GM20431 (cell line): ENCODE results near the gene GLTPD2.

Experiments
- in situ Hi-C: fragments of 300-500 bp; cut with MseI, MboI; formaldehyde crosslinking; loops from one replicate; pipeline ENCODE4 v1.15.0; 2020; ENCODE audit warnings: low sequenced_read_pairs; ENCODE audit not compliant: unreplicated experiment

The GLTPD2 gene

GRCh38 chr17:4769628-4770027 lies 19.1 kb upstream of the GLTPD2 start:
- in situ Hi-C loops: no loop called here

DNA sequence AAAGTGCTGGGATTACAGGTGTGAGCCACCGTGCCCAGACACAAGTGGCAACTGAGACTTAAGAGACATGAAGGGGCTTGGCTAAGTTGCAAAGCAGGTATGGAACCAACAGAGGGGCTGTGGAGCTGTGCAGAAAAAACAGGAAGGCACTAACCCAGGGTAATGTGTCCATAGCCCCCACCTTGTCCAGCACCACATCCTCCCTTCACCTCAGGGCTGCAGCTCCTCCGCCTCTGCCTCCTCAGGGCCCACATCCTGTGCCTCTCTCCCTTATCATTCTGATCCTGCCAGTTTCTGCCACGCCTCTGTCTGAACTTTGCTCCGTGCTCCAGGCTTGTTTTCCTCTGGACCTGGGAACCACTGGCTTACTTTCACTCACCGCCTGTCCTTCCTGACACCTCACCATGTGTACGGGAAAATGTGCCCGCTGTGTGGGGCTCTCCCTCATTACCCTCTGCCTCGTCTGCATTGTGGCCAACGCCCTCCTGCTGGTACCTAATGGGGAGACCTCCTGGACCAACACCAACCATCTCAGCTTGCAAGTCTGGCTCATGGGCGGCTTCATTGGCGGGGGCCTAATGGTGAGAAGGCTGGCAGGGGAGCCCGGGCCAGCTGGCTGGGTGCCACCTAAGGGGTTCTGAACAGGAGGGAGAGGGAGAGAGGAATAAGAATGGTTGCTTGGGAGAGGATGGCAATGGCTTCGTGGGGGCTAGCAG lies 17.1 kb upstream of the GLTPD2 start, which contains the start of gene TM4SF5:
Gene TM4SF5, plus strand, starts transcription at position 368 of the 716 bp plus-strand sequence. Its CDS starts 37 bp downstream, at position 405.
- in situ Hi-C loops: no loop called here

DNA sequence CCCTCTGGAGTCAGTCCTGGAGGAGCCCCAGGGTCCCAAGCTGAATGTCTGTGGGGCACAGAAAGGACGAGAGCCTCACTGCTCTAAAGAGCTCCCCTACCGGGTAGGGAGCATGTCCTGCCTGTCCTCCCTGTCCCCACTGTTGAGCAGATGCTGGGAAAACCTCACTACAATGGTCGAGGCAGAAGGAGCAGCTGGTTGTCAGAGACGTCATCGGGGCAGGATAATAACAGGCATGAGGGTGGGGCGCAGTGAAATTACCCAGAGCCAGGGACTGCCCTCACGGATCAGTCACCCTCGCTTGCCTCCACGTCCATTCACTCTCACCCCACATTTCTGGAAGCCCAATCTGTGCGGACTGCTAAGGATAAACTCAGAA lies 16.5 kb upstream of the GLTPD2 start:
- in situ Hi-C loops: no loop called here

GRCh38 chr17:4777969-4778760 lies 10.6 kb upstream of the GLTPD2 start:
- in situ Hi-C loops: no loop called here

DNA sequence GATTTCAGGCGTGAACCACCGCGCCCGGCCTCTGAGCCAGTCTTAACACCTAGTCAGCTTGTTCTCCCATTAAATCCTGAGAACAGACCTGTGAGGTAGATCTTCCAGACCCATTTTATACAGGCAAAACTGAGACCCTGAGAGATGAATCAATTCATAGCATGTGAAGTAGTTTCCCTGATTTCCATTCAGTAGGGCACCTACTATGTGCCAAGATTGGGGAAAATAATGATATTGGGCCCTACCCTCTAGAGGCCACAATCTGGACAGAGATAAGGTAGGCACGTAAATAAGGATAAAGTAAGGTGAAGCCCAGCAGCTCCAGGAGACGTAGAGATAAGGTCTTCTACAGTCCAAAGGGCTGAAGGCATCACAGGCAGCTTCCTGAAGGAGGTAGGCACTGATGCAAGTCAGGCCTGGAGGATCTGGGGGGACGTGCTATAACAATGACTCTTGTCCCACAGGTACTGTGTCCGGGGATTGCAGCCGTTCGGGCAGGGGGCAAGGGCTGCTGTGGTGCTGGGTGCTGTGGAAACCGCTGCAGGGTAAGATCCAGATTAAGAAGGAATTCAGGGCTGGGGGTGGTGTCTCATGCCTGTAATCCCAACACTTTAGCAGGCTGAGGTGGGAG lies 8.3 kb upstream of the GLTPD2 start:
- in situ Hi-C loops: no loop called here

DNA sequence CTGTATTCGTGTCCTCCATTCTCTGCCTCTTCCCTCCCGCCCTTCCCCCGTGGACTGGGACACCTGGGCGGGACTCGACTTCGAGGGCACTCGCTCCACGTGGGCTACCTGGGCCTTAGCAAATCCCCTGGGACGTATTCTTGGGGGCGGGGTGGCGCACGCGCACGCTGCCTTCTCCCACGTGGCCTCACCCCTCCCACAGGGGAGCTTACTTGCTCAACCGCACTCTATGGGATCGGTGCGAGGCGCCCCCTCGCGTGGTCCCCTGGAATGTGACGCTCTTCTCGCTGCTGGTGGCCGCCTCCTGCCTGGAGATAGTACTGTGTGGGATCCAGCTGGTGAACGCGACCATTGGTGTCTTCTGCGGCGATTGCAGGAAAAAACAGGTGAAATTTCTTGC lies 6.1 kb upstream of the GLTPD2 start:
- in situ Hi-C loops: no loop called here

DNA sequence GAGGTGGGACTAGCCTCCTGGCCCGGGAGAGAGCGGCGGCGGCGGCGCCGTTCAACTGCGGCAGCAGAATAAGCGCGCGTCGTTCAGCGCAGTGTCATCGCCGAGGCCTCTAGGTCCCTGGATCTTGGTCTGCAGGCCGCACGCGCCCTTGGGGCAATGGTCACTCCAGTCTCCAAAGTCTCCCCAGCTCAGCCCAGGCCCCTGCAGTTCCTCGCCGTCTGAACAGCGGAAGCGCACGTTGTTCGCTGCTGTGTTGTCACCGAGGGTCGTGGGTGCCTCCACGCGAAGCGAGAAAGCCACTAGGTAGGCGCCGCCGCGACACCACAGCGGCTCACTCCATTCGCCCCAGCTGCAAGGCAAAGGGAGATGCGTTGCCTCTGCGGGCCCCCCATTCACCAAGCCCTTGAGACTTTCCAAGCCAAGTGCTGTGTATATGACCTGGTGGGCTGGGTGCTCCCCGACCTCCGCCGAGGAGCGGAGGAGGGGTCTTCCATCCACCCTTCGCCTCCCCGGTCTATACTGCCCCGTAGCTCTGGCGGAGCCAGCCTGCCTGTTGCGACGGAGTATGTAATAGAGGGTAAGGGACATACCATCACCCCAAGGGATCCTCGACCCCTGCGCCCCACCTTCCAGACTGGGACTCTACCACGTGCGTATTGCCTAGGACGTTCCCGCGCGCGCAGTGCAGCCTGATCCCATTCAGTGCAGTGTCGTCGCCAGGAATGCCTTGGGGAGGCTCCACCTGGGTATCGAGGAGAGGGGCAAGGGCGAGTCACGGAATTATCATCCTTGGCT lies 3.3 kb upstream of the GLTPD2 start:
- in situ Hi-C loops: no loop called here

- in situ Hi-C loops: no loop called here
These were observed 2.7 kb upstream of the GLTPD2 start, which contains the start of gene VMO1 for GRCh38 chr17:4786106-4786511. Gene VMO1, minus strand, starts transcription at chr17:4786364. Its CDS starts 12 bp downstream, at chr17:4786352.

DNA sequence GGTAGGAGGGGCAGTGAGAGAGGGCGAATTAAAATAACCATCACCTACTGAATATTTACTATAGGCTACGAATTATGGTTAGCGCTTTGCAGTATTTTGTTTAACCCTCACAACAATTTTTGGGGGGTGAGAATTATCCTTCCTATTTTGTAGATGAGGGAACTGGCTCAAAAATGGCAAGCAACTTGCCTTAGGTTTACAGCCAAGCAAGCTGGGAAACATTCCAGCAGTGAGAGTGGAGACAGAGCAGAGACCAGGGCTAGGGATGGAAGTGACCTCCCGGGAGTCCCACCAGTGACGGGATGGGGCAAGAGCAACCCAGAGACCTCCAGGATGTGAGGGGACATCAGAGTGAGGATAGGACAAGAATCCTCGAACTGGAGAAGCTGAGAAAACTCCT lies 2.2 kb upstream of the GLTPD2 start:
- in situ Hi-C loops: no loop called here

GRCh38 chr17:4788159-4788806 lies 481 bp upstream of the GLTPD2 start:
- in situ Hi-C loops: no loop called here

GRCh38 chr17:4789701-4789950 lies 862 bp downstream of the GLTPD2 start:
- in situ Hi-C loops: no loop called here

- in situ Hi-C loops: no loop called here
These were observed 1.4 kb downstream of the GLTPD2 start for GRCh38 chr17:4789951-4790704.

DNA sequence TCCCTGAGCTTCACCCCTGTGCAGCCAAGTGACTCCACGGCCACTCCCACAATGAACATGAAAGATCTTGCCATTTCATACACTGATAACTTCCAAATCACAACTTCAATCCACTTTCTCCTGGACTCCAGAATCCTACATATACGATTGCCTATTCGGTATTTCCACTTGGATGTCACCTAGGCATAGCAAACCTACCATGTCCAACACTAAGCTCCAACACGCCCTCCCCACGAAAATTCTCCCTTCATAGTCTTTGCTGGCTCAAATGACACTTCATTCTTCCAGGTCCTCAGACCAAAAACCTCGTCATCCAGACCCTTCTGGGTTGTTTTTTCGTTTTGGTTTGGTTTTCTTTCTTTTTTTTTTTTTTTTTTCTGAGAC lies 1.9 kb downstream of the GLTPD2 start:
- in situ Hi-C loops: no loop called here

- in situ Hi-C loops: no loop called here
These were observed 6.4 kb downstream of the GLTPD2 start for GRCh38 chr17:4795168-4795567.

- in situ Hi-C loops: no loop called here
These were observed 7.8 kb downstream of the GLTPD2 start for GRCh38 chr17:4796552-4796920.

DNA sequence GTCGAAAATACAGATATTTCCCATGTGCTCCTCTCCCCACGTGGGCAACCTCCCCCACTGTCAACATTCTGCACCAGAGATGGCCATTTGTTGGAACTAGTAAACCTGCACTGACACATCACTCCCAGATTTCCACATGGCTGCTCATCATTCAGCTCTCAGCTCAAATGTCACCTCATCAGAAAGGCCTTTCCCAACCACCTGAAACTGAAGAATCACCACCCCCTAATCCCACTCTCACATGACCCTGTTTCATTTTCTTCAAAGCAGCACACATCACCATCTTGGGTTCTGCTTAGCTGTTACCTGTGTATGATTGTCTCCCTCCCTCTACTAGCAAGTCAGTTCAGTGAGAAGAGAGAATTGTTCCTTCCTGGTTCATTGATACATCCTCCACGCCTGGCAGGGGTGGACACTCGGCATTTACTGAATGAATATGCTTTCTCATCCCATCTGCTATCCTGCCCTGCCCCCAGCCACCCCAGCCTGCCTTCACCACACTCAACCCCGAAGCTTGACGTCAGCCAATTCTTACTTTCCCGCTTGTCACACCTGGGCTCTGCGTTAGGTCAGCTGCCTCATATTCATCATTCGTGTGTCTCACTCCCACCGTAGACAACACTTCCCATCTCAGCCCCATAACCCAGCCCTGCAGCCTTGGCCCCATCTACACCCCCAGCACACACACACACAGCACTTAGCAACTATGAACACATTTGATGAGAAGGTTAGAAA lies 11.9 kb downstream of the GLTPD2 start:
- in situ Hi-C loops: no loop called here

GRCh38 chr17:4802228-4802627 lies 13.5 kb downstream of the GLTPD2 start, which contains the start of gene C17orf114:
Gene C17orf114, minus strand, starts transcription at chr17:4802328.
- in situ Hi-C loops: no loop called here

- in situ Hi-C loops: no loop called here
These were observed 17.7 kb downstream of the GLTPD2 start for GRCh38 chr17:4806456-4806776.
